Measurements from ENCODE around the gene WLS. TPM values are rescaled to one million over a fixed set of nuclear protein-coding genes. Genes with fewer than 3 reads are reported as not detected.

WLS gene
- total RNA-seq, 1 donor from 2014 or later = 68.0 TPM

DNA sequence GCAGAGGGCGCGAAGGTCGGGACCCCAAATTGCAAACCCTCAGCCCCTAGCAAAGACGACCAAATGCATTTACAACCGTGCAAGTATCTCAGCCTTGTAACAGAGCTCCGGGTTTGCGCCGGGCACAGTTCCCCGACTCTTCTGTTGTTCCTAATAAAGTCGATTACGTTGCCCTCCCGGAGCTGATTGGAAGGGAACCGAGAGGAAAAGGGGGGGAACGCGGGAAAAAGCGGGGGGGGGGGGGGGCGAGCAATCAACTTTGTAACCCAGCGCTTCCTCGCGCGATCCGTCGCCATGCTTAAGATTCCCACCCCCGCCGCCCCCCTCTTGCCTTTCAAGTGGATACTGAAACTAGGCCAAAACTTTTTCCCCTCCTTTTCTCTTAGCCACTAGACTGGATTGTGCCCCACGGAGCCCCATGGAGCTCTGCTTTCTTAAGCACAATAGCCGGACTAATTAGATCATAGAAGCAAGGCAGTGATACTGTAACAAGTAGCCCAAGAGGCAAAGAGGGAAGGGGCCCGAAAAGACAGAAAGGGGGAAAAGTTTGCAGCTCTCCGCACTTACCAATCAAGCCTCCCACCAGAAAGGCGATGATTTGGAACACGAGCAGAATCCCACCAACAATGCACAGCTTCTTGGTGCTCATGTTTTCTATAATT lies 565 bp downstream of the WLS start:
- intact Hi-C loops (cut with DNase I) = loop anchor here (10.0 kb wide), 1 partner anchor 113 kb away; no protein-coding TSS in a partner anchor
- H3K4me3 ChIP-seq = peak overlapping the region; percentile 73 to 87
- H3K4me1 ChIP-seq = peaks cover 40% of the 10 kb centered on the region
- H3K36me3 ChIP-seq = no peaks in the 10 kb centered on the region
- TF ChIP-seq, protein P1, sequence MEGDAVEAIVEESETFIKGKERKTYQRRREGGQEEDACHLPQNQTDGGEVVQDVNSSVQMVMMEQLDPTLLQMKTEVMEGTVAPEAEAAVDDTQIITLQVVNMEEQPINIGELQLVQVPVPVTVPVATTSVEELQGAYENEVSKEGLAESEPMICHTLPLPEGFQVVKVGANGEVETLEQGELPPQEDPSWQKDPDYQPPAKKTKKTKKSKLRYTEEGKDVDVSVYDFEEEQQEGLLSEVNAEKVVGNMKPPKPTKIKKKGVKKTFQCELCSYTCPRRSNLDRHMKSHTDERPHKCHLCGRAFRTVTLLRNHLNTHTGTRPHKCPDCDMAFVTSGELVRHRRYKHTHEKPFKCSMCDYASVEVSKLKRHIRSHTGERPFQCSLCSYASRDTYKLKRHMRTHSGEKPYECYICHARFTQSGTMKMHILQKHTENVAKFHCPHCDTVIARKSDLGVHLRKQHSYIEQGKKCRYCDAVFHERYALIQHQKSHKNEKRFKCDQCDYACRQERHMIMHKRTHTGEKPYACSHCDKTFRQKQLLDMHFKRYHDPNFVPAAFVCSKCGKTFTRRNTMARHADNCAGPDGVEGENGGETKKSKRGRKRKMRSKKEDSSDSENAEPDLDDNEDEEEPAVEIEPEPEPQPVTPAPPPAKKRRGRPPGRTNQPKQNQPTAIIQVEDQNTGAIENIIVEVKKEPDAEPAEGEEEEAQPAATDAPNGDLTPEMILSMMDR (IDR thresholded peaks at IDR 0.05) = no peak
- TF ChIP-seq POLR2AphosphoS5 (IDR thresholded peaks at IDR 0.05; ENCODE audit: insufficient read depth in 1 of 2, low read depth in 1 of 2) (peak in 1 of 2 donors; percentile 35), POLR2A (IDR thresholded peaks at IDR 0.05) (peak in 1 of 2 donors; percentile 33)
- H3K9me3 ChIP-seq = no peaks in the 10 kb centered on the region
- peak in 1 of 2 donors; percentile 91 for DNase-seq (ENCODE audit: extremely low spot score in 2 of 2)
- peak overlapping the region; percentile 88 for H3K27ac ChIP-seq
- H3K27me3 ChIP-seq = no peaks in the 10 kb centered on the region

DNA sequence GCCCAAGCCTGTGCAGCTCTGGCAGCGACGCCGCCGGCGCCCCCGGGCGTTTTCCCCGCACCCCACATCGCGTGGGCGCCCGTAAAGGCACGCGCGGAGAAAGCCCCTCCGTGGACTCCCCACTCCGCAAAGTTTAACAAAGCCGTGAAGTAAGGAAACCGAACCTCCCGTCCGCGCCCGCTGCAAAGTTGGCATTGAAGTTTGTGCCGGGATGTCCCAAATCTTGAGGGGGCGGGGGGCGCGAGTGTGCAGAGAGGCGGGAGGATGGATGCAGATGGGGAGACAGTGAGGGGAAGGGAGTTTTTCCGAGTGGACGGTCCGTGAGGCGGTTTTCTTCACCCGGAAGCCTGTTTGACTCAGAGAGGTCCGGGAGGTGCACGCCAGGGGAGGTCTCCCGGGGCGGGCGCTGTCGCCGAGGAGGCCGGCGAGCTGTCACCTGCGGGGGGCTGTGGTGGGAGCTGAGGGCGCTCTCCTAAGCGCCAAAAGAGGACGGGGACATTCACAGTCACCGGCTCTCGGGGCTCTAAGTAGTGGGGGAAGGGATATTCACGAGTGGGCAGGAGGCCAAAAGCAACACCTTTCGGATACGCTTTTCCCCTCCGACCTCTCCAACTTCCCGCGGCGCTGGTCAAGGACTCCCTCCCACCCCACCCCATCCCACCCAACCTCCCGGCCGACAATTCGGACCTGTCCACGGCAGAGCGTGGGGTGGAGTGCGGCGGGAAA lies 1.3 kb downstream of the WLS start:
- H3K4me3 ChIP-seq = peak overlapping the region; percentile 73 to 87
- peak overlapping the region; percentile 88 for H3K27ac ChIP-seq
- no peak for DNase-seq (ENCODE audit: extremely low spot score in 2 of 2)
- H3K9me3 ChIP-seq = no peaks in the 10 kb centered on the region
- H3K27me3 ChIP-seq = no peaks in the 10 kb centered on the region
- intact Hi-C loops (cut with DNase I) = loop anchor here (10.0 kb wide), 1 partner anchor 114 kb away; no protein-coding TSS in a partner anchor
- peaks cover 46% of the 10 kb centered on the region for H3K4me1 ChIP-seq
- TF ChIP-seq, protein P1 (IDR thresholded peaks at IDR 0.05) = no peak
- TF ChIP-seq POLR2A (IDR thresholded peaks at IDR 0.05) = no peak
- peak in 1 of 2 donors; percentile 3 for TF ChIP-seq POLR2AphosphoS5 (IDR thresholded peaks at IDR 0.05; ENCODE audit: insufficient read depth in 1 of 2, low read depth in 1 of 2)
- no peaks in the 10 kb centered on the region for H3K36me3 ChIP-seq

DNA sequence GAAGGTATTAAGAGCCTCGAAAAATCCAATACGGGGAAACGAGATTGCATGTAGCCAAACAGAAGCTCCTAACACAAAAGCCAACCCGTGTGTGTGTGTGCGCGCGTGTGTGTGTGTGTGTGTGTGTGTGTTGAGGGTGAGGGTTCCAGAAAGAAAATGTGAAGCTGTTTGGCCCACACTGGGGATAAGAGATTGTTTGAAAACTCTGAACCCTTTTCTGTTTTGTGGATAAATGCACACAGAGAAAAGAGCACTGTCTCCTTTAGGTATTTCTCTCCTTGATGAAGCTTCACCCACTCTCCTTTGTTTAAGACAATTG lies 1.9 kb downstream of the WLS start:
- Histone ChIP-seq H3K36me3 (no peaks in the 10 kb centered on the region), H3K4me3 (peak overlapping the region; percentile 73 to 87), H3K4me1 (peaks cover 52% of the 10 kb centered on the region), H3K27me3 (no peaks in the 10 kb centered on the region), H3K27ac (peak overlapping the region; percentile 88), H3K9me3 (no peaks in the 10 kb centered on the region)
- intact Hi-C loops (cut with DNase I) = loop anchor here (10.0 kb wide), 1 partner anchor 114 kb away; no protein-coding TSS in a partner anchor
- DNase-seq (ENCODE audit: extremely low spot score in 2 of 2) = no peak
- TF ChIP-seq, protein P1 (IDR thresholded peaks at IDR 0.05) = no peak
- no peak for TF ChIP-seq POLR2A (IDR thresholded peaks at IDR 0.05)
- no peak for TF ChIP-seq POLR2AphosphoS5 (IDR thresholded peaks at IDR 0.05; ENCODE audit: insufficient read depth in 1 of 2, low read depth in 1 of 2)

DNA sequence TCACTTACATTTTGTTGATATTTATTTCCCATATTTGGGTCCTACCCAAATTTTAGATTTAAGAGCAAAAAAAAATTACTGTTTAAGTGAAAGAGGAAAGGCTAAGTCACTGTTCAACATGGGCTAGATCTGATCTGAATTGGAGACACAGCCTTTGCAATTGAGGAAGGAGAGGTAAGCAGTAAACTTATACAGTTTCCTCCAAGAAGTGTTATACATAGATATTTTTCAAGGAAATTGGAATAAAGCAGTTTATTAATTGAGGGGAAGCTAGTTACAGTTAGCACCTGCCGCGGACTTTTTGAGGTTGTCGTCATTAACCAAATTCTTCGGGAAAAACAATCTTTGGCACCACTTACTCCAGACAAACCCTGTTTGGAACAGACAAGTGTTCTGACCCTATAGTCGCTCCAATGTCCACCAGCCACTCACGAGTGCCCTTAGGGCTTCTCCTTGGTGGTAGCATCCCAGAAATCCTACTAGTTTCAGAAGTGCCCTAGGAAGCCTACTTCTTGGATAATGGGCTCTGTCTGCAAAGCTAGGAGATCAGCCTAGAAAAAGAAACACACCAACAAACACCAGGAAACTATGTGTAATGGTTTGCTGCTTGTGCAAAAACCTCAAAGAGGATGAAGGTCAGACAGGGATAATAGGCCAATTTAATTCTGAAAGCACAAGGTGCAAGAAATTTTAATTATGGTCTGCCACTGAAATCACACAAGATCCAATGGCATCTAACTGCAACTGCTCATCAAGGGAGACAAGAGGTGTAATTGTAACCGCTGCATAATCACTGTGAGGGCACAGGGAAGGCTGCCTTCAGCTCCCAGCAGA lies 2.5 kb downstream of the WLS start:
- peak overlapping the region; percentile 88 for H3K27ac ChIP-seq
- H3K27me3 ChIP-seq = no peaks in the 10 kb centered on the region
- no peaks in the 10 kb centered on the region for H3K36me3 ChIP-seq
- peaks cover 57% of the 10 kb centered on the region for H3K4me1 ChIP-seq
- no peak for DNase-seq (ENCODE audit: extremely low spot score in 2 of 2)
- intact Hi-C loops (cut with DNase I) = loop anchor here (10.0 kb wide), 1 partner anchor 115 kb away; no protein-coding TSS in a partner anchor
- H3K9me3 ChIP-seq = no peaks in the 10 kb centered on the region
- no peak for TF ChIP-seq POLR2A (IDR thresholded peaks at IDR 0.05)
- TF ChIP-seq, protein P1 (IDR thresholded peaks at IDR 0.05) = no peak
- no peak for TF ChIP-seq POLR2AphosphoS5 (IDR thresholded peaks at IDR 0.05; ENCODE audit: insufficient read depth in 1 of 2, low read depth in 1 of 2)
- H3K4me3 ChIP-seq = peak overlapping the region; percentile 73 to 87

All from vagina (tissue), 2 donors.